HG03439 (cell line): ENCODE data around the gene GLRA3.
A peak's percentile ranks its signal among the peaks of the same experiment; 100 is the strongest.

ENCODE experiments used
- ATAC-seq: cut with Tn5 transposase; IDR thresholded peaks from one replicate; pipeline ENCODE4 v1.9.1; 2021; ENCODE audit warnings: mild to moderate bottlenecking, moderate library complexity; ENCODE audit not compliant: unreplicated experiment

Gene GLRA3

DNA sequence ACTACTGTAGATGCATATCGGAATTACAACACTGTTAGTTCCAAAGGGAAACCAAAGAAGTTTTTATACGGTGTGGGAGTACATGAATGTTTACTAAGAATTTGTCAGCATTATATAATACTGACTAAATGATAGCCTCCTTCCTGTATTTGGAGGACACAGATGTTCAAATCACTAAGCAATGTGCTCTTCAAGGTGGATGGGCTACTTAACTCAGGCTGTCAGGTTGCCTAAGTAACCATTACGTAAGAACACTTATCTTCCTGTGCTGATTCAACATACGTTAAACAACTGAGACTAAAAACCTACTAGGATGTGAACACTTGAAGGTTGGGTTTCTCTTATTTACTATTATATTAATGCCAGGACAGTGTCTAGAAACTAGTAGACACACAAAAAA, 224.8 kb downstream of the GLRA3 start:
- no peak for ATAC-seq

DNA sequence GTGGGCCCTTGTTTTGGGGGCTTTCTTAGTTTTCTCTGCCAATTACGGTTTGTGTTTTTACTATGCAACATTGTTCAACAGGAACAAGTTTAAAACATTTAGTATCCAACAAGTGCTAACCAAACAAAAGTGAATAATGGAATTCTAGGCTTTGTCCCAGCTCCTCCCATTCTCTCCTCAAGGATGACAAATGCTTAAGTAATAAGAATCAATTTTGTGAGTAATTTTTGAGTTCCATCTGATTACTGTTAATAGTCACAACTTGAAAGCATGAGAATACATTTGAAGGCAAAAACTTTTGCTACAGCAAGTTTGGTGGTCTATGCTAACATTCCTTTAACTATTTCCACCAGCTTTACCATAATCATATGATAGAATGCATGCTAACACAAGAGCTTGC, 228.7 kb downstream of the GLRA3 start:
- ATAC-seq: no peak

DNA sequence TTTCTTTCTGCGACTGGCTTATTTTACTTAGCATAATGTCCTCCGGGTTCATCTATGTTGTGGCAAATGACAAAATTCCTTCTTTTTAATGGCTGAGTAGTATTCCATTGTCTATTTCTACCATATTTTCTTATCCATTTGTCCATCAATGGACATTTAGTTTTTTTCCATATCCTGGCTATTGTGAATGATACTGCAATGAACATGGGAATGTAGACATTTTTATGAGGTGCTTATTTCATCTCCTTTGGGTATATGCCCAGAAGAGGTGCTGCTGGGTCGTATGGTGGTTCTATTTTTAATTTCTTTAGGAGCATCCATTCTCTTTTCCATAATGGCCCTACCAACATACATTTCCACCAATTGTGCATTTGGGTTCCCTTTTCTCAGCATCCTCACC, 230.2 kb downstream of the GLRA3 start:
- ATAC-seq: no peak

DNA sequence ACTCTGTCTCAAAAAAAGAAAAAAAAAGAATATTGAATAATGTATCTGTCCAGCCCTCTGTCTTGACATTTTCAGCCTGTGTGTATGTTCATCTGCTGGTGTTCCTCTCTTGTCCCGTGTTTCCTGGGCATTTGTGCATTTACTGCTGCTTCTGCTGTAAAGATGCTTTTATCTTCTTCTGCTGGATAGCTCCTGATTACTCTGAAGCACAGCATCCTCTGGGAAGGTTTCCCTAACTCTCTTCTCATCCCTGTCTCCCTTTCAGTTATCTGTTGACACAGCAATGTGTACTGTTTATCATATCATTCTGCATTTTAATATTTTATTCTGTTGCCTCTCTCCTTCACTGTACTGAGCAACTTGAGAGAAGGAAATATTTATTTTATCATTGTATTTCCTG, 232.5 kb downstream of the GLRA3 start:
- no peak for ATAC-seq

DNA sequence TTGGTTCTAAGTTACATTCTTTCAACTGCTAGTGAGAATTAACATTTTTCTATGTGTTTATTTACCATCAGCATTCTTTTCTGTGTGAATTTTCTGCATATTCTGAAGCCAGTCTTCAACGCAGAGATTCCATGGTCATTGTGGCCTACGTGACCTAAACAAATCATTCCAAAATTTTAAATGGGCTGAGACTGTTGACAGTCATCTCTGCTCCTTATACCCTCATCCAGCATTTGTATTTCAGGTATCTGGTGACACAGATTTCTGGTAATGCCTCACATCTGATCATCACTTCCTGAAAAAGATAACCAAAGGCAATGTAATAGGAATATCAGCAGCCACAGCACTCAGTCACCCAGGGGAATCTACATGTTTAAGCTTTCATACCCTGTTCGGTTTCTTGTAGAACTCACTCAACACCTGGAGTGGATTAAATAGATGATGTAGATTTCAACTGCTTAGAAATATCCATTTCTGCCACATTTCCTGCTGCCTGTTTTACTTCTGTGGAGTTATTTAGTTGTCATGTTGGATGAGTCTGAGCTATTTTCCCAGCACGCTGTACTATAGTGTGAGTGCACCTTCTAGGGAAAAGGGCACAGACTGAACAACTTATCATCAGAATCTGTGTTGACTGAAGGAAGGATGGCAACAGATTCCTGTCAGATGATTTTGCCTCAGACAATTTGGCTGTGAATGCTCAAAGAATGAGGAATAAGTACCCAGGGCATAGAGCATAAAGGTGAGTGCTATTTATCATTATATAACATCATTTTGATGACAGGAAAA, 233.7 kb downstream of the GLRA3 start:
- no peak for ATAC-seq

DNA sequence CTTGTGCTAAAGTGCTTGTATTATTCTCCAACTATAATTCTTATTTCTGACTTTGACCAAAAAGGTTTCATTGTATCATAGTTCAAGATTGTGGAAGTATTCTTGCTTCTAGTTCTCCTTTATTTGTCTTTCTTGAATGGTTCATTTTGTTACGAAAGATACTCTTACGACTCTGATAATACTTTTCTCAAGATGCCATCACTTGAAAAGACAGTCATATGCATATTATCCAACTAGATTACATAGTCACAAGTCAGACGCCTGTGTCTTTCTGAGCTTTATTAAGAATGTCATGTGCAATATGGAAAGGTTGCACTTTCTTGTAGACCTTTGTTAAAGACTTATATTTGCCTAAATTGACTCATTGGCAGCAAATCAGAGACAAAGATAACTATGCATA, 235.3 kb downstream of the GLRA3 start:
- no peak for ATAC-seq

DNA sequence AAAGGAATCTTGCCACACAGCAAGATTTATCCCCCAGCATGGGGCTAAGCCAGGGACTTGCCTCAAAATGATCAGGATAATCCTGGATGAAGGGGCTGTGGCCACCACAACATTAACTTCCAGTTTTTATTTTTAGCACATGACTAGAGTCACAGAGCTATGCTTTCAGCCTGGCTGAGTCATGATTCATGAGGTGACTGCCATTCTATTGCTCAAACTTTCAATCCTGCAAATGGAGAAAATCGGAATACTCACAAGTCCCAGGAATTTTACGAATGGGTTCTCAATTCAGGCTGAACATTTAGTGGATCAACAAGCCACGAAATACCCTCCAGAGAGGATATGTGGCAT, 236.1 kb downstream of the GLRA3 start:
- ATAC-seq: no peak

DNA sequence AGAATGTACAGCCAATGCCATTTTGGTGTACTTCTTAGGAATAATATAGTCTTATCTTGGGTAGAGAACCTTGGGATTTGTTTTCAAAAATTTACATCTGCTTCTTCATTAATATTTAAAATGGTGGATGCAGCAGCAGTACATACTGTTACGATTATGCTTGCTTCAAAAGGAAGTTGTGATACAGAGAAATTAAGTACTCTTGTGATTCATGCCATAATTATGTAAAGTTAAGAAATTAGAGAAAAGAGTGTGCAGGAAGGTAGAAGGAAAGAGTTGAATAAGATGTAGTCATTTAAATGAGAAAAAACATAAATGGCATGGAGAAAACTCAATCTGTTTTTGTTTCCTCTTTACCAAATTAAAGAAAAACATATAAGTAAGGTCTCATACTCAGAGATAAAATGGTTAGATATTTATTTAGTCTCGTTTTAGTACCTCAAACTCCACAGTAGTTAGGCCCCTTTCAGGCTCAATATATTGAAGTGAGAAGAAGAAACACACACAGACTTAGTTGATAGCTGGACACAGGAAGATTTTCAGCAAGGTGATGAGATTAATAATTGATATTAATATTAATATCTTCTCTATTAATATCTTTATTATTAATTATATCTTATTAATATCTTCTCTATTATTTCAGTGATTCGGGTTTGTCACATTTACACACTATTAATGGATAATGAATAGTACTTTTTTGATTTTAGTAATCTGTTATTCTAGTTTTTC, 236.6 kb downstream of the GLRA3 start:
- no peak for ATAC-seq

DNA sequence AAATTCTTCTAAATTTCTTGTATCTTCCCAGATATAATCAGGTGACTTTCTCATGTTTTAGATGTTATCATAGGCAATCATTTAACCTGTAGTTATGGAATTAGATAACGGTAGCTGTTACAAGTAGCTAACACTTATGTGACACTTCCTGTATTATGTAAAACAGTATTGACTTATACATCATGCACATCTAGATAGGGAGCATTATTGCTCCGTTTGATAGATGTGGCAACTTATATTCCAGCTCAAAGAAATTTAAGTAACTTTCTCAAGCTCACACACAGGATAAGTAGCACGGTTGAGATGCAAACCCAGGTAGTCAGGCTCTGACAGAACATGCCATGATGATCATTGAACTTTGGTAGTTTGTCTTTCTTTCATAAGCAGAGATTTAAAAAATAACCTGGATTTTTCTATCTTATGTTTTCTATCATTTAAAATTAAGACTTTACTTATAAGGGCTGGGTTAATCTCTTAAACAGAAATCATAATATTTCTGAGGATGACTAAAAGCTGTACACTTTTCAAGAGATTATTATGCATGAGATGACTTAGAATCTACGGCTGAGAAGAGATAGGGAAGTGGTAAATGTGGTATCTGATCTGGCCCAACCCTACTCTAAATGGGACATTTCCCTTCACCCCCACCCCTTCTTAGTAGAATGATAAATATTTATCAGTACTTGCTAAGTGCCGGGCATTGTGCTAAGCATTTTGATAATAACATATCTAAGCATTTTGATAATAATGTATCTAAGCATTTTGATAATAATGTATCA, 237.6 kb downstream of the GLRA3 start:
- ATAC-seq: peak; percentile 66

DNA sequence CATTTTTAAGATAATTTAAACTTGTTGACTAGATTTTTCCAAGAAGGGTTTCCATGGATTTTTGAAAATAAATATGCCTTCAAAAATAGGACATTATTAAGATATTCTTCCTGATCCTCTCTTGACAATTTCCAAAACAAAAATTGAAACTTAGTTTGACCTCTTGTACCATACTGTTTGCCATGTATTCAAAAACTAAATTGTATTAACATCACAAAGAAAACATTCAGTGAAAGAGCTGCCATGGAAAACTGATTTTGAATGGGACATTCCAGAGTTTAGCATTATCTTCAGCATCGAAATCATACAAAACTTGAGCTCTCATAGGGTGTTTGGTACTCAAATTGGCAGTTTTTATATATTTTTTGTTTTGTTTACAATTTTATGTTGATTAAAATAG, 238.7 kb downstream of the GLRA3 start:
- ATAC-seq: no peak
